Effector memory CD4-positive, alpha-beta T cell (primary cell): ENCODE measurements around the gene EGFL8.
A peak's percentile ranks its signal among the peaks of the same experiment; 100 is the strongest.

Source experiments
- DNase-seq, 3 donors: peaks; one replicate each; pipeline ENCODE4 v3.0.0-alpha.2; 2020
- H3K27ac ChIP-seq: 2 replicates; pipeline ENCODE4 v1.7.0; 2013; ENCODE audit warnings: mild to moderate bottlenecking, low read length, moderate library complexity; ENCODE audit not compliant: insufficient read depth, poor library complexity, severe bottlenecking
- H3K27me3 ChIP-seq: replicated peaks from 2 replicates; pipeline ENCODE4 v1.7.0; 2013; ENCODE audit warnings: mild to moderate bottlenecking, low read length; ENCODE audit not compliant: insufficient read depth, control insufficient read depth, poor library complexity, severe bottlenecking
- H3K36me3 ChIP-seq: 2 replicates; pipeline ENCODE4 v1.7.0; 2013; ENCODE audit warnings: mild to moderate bottlenecking, low read length, moderate library complexity; ENCODE audit not compliant: control insufficient read depth, insufficient read depth
- H3K4me1 ChIP-seq: 2 replicates; pipeline ENCODE4 v1.7.0; 2013; ENCODE audit warnings: low read length, mild to moderate bottlenecking; ENCODE audit not compliant: control insufficient read depth, insufficient read depth, poor library complexity, severe bottlenecking
- H3K4me3 ChIP-seq: 2 replicates; pipeline ENCODE4 v1.7.0; 2013; ENCODE audit warnings: low read length, low read depth, mild to moderate bottlenecking; ENCODE audit not compliant: insufficient read depth, poor library complexity, severe bottlenecking
- H3K9me3 ChIP-seq: 2 replicates; pipeline ENCODE4 v1.7.0; 2013; ENCODE audit warnings: mild to moderate bottlenecking, low read length, moderate library complexity; ENCODE audit not compliant: control insufficient read depth

Gene EGFL8

GRCh38 chr6:32175711-32176475 is 11.5 kb downstream of the EGFL8 start, which contains the start of gene AGPAT1:
Gene AGPAT1 (minus strand): TSS chr6:32176084. CDS start chr6:32171496, 4,588 bp downstream.
- Histone ChIP-seq H3K9me3 (no peaks in the 10 kb centered on the region), H3K36me3 (peaks cover 5% of the 10 kb centered on the region), H3K4me1 (peaks cover 33% of the 10 kb centered on the region), H3K4me3 (peak within 1 kb of the TSS; percentile 88), H3K27me3 (no peaks in the 10 kb centered on the region), H3K27ac (peak within 1 kb of the TSS; percentile 95)
- peak; percentile 86 to 93 (median 92) for DNase-seq

GRCh38 chr6:32176476-32177182 is 12.2 kb downstream of the EGFL8 start:
- peaks cover 31% of the 10 kb centered on the region for H3K4me1 ChIP-seq
- peaks cover 11% of the 10 kb centered on the region for H3K36me3 ChIP-seq
- peak overlapping the region; percentile 95 for H3K27ac ChIP-seq
- no peak for DNase-seq
- peak overlapping the region; percentile 88 for H3K4me3 ChIP-seq
- no peaks in the 10 kb centered on the region for H3K9me3 ChIP-seq
- H3K27me3 ChIP-seq = no peaks in the 10 kb centered on the region

- Histone ChIP-seq H3K27me3 (no peaks in the 10 kb centered on the region), H3K36me3 (peaks cover 16% of the 10 kb centered on the region), H3K9me3 (no peaks in the 10 kb centered on the region), H3K4me3 (peak overlapping the region; percentile 59), H3K27ac (peak overlapping the region; percentile 95), H3K4me1 (peaks cover 31% of the 10 kb centered on the region)
- DNase-seq = no peak
Observed at GRCh38 chr6:32177183-32177787, 12.9 kb downstream of the EGFL8 start.

- Histone ChIP-seq H3K9me3 (no peaks in the 10 kb centered on the region), H3K4me3 (peak within 1 kb of the TSS; percentile 67), H3K27ac (peak within 1 kb of the TSS; percentile 95), H3K4me1 (peaks cover 31% of the 10 kb centered on the region), H3K27me3 (no peaks in the 10 kb centered on the region), H3K36me3 (peaks cover 23% of the 10 kb centered on the region)
- DNase-seq = peak; percentile 92 to 96 (median 94)
Observed at GRCh38 chr6:32177788-32178546, 13.6 kb downstream of the EGFL8 start, which contains the start of gene RNF5. Gene RNF5 (plus strand): TSS chr6:32178405. CDS start chr6:32178512, 107 bp downstream.

GRCh38 chr6:32178547-32179440 is 14.4 kb downstream of the EGFL8 start:
- Histone ChIP-seq H3K4me3 (peak overlapping the region; percentile 67), H3K27ac (peak overlapping the region; percentile 95), H3K4me1 (peaks cover 33% of the 10 kb centered on the region), H3K27me3 (no peaks in the 10 kb centered on the region), H3K9me3 (no peaks in the 10 kb centered on the region), H3K36me3 (peaks cover 31% of the 10 kb centered on the region)
- no peak for DNase-seq

GRCh38 chr6:32179766-32180405 is 15.5 kb downstream of the EGFL8 start:
- H3K4me3 ChIP-seq = no peak overlapping the region
- H3K9me3 ChIP-seq = no peaks in the 10 kb centered on the region
- H3K4me1 ChIP-seq = peaks cover 34% of the 10 kb centered on the region
- H3K27me3 ChIP-seq = no peaks in the 10 kb centered on the region
- peaks cover 39% of the 10 kb centered on the region for H3K36me3 ChIP-seq
- no peak overlapping the region for H3K27ac ChIP-seq
- no peak for DNase-seq

GRCh38 chr6:32181148-32181702 is 16.8 kb downstream of the EGFL8 start:
- no peaks in the 10 kb centered on the region for H3K9me3 ChIP-seq
- H3K27ac ChIP-seq = no peak overlapping the region
- no peaks in the 10 kb centered on the region for H3K27me3 ChIP-seq
- DNase-seq = no peak
- H3K4me1 ChIP-seq = peaks cover 27% of the 10 kb centered on the region
- no peak overlapping the region for H3K4me3 ChIP-seq
- peaks cover 41% of the 10 kb centered on the region for H3K36me3 ChIP-seq

- Histone ChIP-seq H3K27ac (peak overlapping the region; percentile 8), H3K36me3 (peaks cover 49% of the 10 kb centered on the region)
Observed at GRCh38 chr6:32181915-32182529, 17.6 kb downstream of the EGFL8 start.

More at GRCh38 chr6:32181915-32182529, 17.6 kb downstream of the EGFL8 start:
- Histone ChIP-seq H3K9me3 (no peaks in the 10 kb centered on the region), H3K27me3 (no peaks in the 10 kb centered on the region), H3K4me1 (peaks cover 27% of the 10 kb centered on the region), H3K4me3 (no peak overlapping the region)
- no peak for DNase-seq
